ENCODE results near the gene FAR2.

Gene FAR2

GRCh38 chr12:29343022-29343799 is 194.1 kb downstream of the FAR2 start:
- Histone ChIP-seq H3K36me3 (ENCODE audit: control insufficient read depth in 5 of 5, insufficient read depth in 5 of 5, low read length in 5 of 5) (peaks cover 32 to 57% (median 40%) of the 10 kb centered on the region in 5 donors), H3K27me3 (ENCODE audit: control insufficient read depth in 5 of 5, insufficient read depth in 4 of 5, low read length in 5 of 5) (no peaks in the 10 kb centered on the region)

DNA sequence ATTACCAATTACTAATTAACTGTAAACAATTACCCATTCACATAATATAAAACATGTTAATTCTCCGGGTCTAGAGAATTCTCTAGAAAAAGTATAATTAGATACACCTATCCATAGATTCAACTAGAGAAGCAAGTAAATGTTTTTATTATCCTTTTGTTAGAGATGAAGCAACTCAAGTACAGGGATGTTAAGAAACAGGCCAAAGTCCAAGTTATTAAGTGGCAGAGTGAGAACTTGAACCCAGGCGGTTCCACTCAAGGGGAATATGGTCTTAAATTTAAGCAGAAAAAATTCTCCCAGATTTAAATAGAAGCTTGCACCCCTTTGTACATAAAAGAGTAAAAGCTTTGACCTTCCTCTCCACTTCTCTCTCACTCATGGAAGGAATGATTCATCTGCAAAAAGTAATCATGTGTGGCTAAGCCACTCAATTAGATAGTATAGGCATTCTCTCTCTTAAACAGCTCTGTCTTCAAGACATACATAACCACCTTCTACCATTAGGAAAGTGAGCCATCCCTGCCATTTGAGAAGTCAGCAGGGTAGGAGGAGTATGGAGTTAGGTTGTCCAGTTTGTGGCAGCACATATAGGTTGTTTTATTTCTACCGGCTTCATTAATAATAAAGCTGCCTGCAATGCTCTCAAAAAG is 197.8 kb downstream of the FAR2 start:
- Histone ChIP-seq H3K9ac (ENCODE audit: low read length in 5 of 5) (peak overlapping the region in 1 of 5 donors; percentile 30), H3K9me3 (ENCODE audit: control insufficient read depth in 5 of 5, low read length in 5 of 5) (no peaks in the 10 kb centered on the region), H3K27ac (ENCODE audit: low read depth, low read length) (no peak overlapping the region), H3K27me3 (ENCODE audit: control insufficient read depth in 5 of 5, insufficient read depth in 4 of 5, low read length in 5 of 5) (no peaks in the 10 kb centered on the region), H3K36me3 (ENCODE audit: control insufficient read depth in 5 of 5, insufficient read depth in 5 of 5, low read length in 5 of 5) (peaks cover 18 to 43% (median 22%) of the 10 kb centered on the region in 5 donors), H3K4me1 (ENCODE audit: control insufficient read depth in 5 of 5, insufficient read depth in 5 of 5, low read length in 5 of 5) (no peaks in the 10 kb centered on the region), H3K4me3 (ENCODE audit: low read depth in 1 of 5, low read length in 5 of 5) (no peak overlapping the region)

More at GRCh38 chr12:29343022-29343799, 194.1 kb downstream of the FAR2 start:
- H3K9ac ChIP-seq (ENCODE audit: low read length in 5 of 5): no peak overlapping the region
- no peaks in the 10 kb centered on the region for H3K4me1 ChIP-seq (ENCODE audit: control insufficient read depth in 5 of 5, insufficient read depth in 5 of 5, low read length in 5 of 5)
- no peak overlapping the region for H3K27ac ChIP-seq (ENCODE audit: low read depth, low read length)
- H3K9me3 ChIP-seq (ENCODE audit: control insufficient read depth in 5 of 5, low read length in 5 of 5): no peaks in the 10 kb centered on the region
- no peak overlapping the region for H3K4me3 ChIP-seq (ENCODE audit: low read depth in 1 of 5, low read length in 5 of 5)

DNA sequence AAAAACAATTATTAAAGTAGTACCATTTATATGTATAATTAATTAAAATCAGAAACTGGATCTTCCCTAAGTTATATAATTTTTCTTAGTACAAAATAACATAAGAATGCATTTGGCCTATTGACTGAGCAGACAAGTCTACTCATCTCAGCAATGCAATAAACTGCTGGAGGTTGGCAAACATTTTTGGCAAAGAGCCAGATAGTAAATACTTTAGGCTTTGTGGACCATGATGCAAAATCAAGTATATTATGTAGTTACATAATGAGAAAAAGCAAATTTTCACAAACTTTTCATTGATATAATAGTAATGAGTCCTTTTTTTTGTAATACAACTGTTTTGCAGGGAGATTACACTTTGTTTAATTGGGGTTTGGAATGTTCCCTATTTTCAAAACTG is 201.0 kb downstream of the FAR2 start:
- Histone ChIP-seq H3K27ac (ENCODE audit: low read depth, low read length) (no peak overlapping the region), H3K36me3 (ENCODE audit: control insufficient read depth in 5 of 5, insufficient read depth in 5 of 5, low read length in 5 of 5) (peaks cover 6 to 37% (median 17%) of the 10 kb centered on the region in 5 donors), H3K9me3 (ENCODE audit: control insufficient read depth in 5 of 5, low read length in 5 of 5) (no peaks in the 10 kb centered on the region), H3K4me3 (ENCODE audit: low read depth in 1 of 5, low read length in 5 of 5) (no peak overlapping the region), H3K27me3 (ENCODE audit: control insufficient read depth in 5 of 5, insufficient read depth in 4 of 5, low read length in 5 of 5) (no peaks in the 10 kb centered on the region), H3K9ac (ENCODE audit: low read length in 5 of 5) (no peak overlapping the region), H3K4me1 (ENCODE audit: control insufficient read depth in 5 of 5, insufficient read depth in 5 of 5, low read length in 5 of 5) (no peaks in the 10 kb centered on the region)

- H3K36me3 ChIP-seq (ENCODE audit: control insufficient read depth in 5 of 5, insufficient read depth in 5 of 5, low read length in 5 of 5): peaks cover 7 to 50% (median 32%) of the 10 kb centered on the region in 5 donors
- H3K9ac ChIP-seq (ENCODE audit: low read length in 5 of 5): no peak overlapping the region
- no peaks in the 10 kb centered on the region for H3K27me3 ChIP-seq (ENCODE audit: control insufficient read depth in 5 of 5, insufficient read depth in 4 of 5, low read length in 5 of 5)
- no peak overlapping the region for H3K4me3 ChIP-seq (ENCODE audit: low read depth in 1 of 5, low read length in 5 of 5)
- H3K4me1 ChIP-seq (ENCODE audit: control insufficient read depth in 5 of 5, insufficient read depth in 5 of 5, low read length in 5 of 5): no peaks in the 10 kb centered on the region
- no peaks in the 10 kb centered on the region for H3K9me3 ChIP-seq (ENCODE audit: control insufficient read depth in 5 of 5, low read length in 5 of 5)
- H3K27ac ChIP-seq (ENCODE audit: low read depth, low read length): no peak overlapping the region
Observed at GRCh38 chr12:29354954-29355353, 205.9 kb downstream of the FAR2 start.

GRCh38 chr12:29365091-29365490 is 216.0 kb downstream of the FAR2 start:
- peaks cover 0 to 3% (median 0%) of the 10 kb centered on the region in 5 donors for H3K9me3 ChIP-seq (ENCODE audit: control insufficient read depth in 5 of 5, low read length in 5 of 5)

DNA sequence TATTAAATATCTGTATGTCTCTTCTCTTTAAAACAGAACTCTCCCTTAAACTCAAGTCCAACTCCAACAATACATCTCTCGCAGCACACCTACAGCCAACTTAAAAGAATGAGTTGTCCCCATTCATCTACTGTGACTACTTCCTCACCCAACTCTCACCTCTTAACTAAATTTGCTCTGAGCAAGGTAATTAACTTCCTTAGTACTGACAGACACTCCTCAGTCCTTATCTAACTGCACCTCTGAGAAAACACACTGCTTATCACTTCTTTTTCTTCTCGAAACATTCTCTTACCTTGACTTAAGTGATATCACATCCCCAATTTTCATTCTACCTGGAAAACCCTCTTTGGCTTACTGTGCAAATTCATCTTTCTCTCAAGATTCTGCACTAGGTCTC is 224.9 kb downstream of the FAR2 start:
- Histone ChIP-seq H3K27me3 (ENCODE audit: control insufficient read depth in 5 of 5, insufficient read depth in 4 of 5, low read length in 5 of 5) (no peaks in the 10 kb centered on the region), H3K4me1 (ENCODE audit: control insufficient read depth in 5 of 5, insufficient read depth in 5 of 5, low read length in 5 of 5) (no peaks in the 10 kb centered on the region), H3K36me3 (ENCODE audit: control insufficient read depth in 5 of 5, insufficient read depth in 5 of 5, low read length in 5 of 5) (peaks cover 5 to 21% (median 9%) of the 10 kb centered on the region in 5 donors), H3K9me3 (ENCODE audit: control insufficient read depth in 5 of 5, low read length in 5 of 5) (no peaks in the 10 kb centered on the region), H3K4me3 (ENCODE audit: low read depth in 1 of 5, low read length in 5 of 5) (no peak overlapping the region), H3K9ac (ENCODE audit: low read length in 5 of 5) (no peak overlapping the region), H3K27ac (ENCODE audit: low read depth, low read length) (no peak overlapping the region)

More at GRCh38 chr12:29365091-29365490, 216.0 kb downstream of the FAR2 start:
- H3K27ac ChIP-seq (ENCODE audit: low read depth, low read length): no peak overlapping the region
- H3K4me1 ChIP-seq (ENCODE audit: control insufficient read depth in 5 of 5, insufficient read depth in 5 of 5, low read length in 5 of 5): peaks cover 0 to 5% (median 0%) of the 10 kb centered on the region in 5 donors
- H3K36me3 ChIP-seq (ENCODE audit: control insufficient read depth in 5 of 5, insufficient read depth in 5 of 5, low read length in 5 of 5): peaks cover 18 to 44% (median 27%) of the 10 kb centered on the region in 5 donors
- H3K27me3 ChIP-seq (ENCODE audit: control insufficient read depth in 5 of 5, insufficient read depth in 4 of 5, low read length in 5 of 5): no peaks in the 10 kb centered on the region
- H3K4me3 ChIP-seq (ENCODE audit: low read depth in 1 of 5, low read length in 5 of 5): no peak overlapping the region
- H3K9ac ChIP-seq (ENCODE audit: low read length in 5 of 5): no peak overlapping the region

GRCh38 chr12:29374913-29375312 is 225.8 kb downstream of the FAR2 start:
- H3K9me3 ChIP-seq (ENCODE audit: control insufficient read depth in 5 of 5, low read length in 5 of 5): no peaks in the 10 kb centered on the region
- H3K4me3 ChIP-seq (ENCODE audit: low read depth in 1 of 5, low read length in 5 of 5): no peak overlapping the region
- H3K36me3 ChIP-seq (ENCODE audit: control insufficient read depth in 5 of 5, insufficient read depth in 5 of 5, low read length in 5 of 5): peaks cover 4 to 13% (median 6%) of the 10 kb centered on the region in 5 donors
- H3K4me1 ChIP-seq (ENCODE audit: control insufficient read depth in 5 of 5, insufficient read depth in 5 of 5, low read length in 5 of 5): peaks cover 0 to 8% (median 7%) of the 10 kb centered on the region in 5 donors
- no peaks in the 10 kb centered on the region for H3K27me3 ChIP-seq (ENCODE audit: control insufficient read depth in 5 of 5, insufficient read depth in 4 of 5, low read length in 5 of 5)
- no peak overlapping the region for H3K9ac ChIP-seq (ENCODE audit: low read length in 5 of 5)
- H3K27ac ChIP-seq (ENCODE audit: low read depth, low read length): no peak overlapping the region

- no peaks in the 10 kb centered on the region for H3K27me3 ChIP-seq (ENCODE audit: control insufficient read depth in 5 of 5, insufficient read depth in 4 of 5, low read length in 5 of 5)
- no peak overlapping the region for H3K9ac ChIP-seq (ENCODE audit: low read length in 5 of 5)
- peaks cover 3 to 11% (median 4%) of the 10 kb centered on the region in 5 donors for H3K36me3 ChIP-seq (ENCODE audit: control insufficient read depth in 5 of 5, insufficient read depth in 5 of 5, low read length in 5 of 5)
- no peaks in the 10 kb centered on the region for H3K9me3 ChIP-seq (ENCODE audit: control insufficient read depth in 5 of 5, low read length in 5 of 5)
- no peak overlapping the region for H3K4me3 ChIP-seq (ENCODE audit: low read depth in 1 of 5, low read length in 5 of 5)
- peaks cover 0 to 16% (median 13%) of the 10 kb centered on the region in 5 donors for H3K4me1 ChIP-seq (ENCODE audit: control insufficient read depth in 5 of 5, insufficient read depth in 5 of 5, low read length in 5 of 5)
- H3K27ac ChIP-seq (ENCODE audit: low read depth, low read length): no peak overlapping the region
Observed at GRCh38 chr12:29376118-29376517, 227.0 kb downstream of the FAR2 start.

GRCh38 chr12:29380536-29381523 is 231.8 kb downstream of the FAR2 start, which contains the start of gene ERGIC2:
ERGIC2 (minus strand) TSS chr12:29381172; CDS start chr12:29371633, 9,539 bp downstream.
- H3K36me3 ChIP-seq (ENCODE audit: control insufficient read depth in 5 of 5, insufficient read depth in 5 of 5, low read length in 5 of 5): peaks cover 0 to 11% (median 2%) of the 10 kb centered on the region in 5 donors
- H3K4me3 ChIP-seq (ENCODE audit: low read depth in 1 of 5, low read length in 5 of 5): peak within 1 kb of the TSS; percentile 83 to 100 (median 100)
- H3K27ac ChIP-seq (ENCODE audit: low read depth, low read length): peak within 1 kb of the TSS; percentile 89
- no peaks in the 10 kb centered on the region for H3K9me3 ChIP-seq (ENCODE audit: control insufficient read depth in 5 of 5, low read length in 5 of 5)
- peak within 1 kb of the TSS; percentile 86 to 100 (median 97) for H3K9ac ChIP-seq (ENCODE audit: low read length in 5 of 5)
- H3K4me1 ChIP-seq (ENCODE audit: control insufficient read depth in 5 of 5, insufficient read depth in 5 of 5, low read length in 5 of 5): peaks cover 0 to 22% (median 17%) of the 10 kb centered on the region in 5 donors
- no peaks in the 10 kb centered on the region for H3K27me3 ChIP-seq (ENCODE audit: control insufficient read depth in 5 of 5, insufficient read depth in 4 of 5, low read length in 5 of 5)

All from subcutaneous abdominal adipose tissue (tissue), 5 donors.